Esophagus muscularis mucosa (tissue), 3 donors: Measurements from ENCODE around the gene BAIAP2.

ENCODE experiments used
- CTCF ChIP-seq, 3 experiments: fragments of 200-600 bp in 2 of 3; fragments of 450-650 bp in 1 of 3; sonication (generic) in 2 of 3; IDR thresholded peaks; one replicate each; pipeline ENCODE4 v1.5.1; 2017 to 2019; ENCODE audit warnings: antibody characterized with exemption in 3 of 3, mild to moderate bottlenecking in 2 of 3, moderate library complexity in 1 of 3
- POLR2A ChIP-seq: fragments of 450-650 bp; IDR thresholded peaks from one replicate; pipeline ENCODE4 v1.6.1; 2017; ENCODE audit warnings: antibody characterized with exemption, moderate library complexity, mild to moderate bottlenecking, low read depth
- POLR2AphosphoS5 ChIP-seq, 2 donors: sonication (generic); formaldehyde crosslinking; IDR thresholded peaks; one replicate each; pipeline ENCODE4 v1.6.1; 2017; ENCODE audit warnings: antibody characterized with exemption in 2 of 2

- TF ChIP-seq CTCF (IDR thresholded peaks at IDR 0.05) (no peak), POLR2AphosphoS5 (IDR thresholded peaks at IDR 0.05) (no peak), POLR2A (no peak)
Measured at GRCh38 chr17:81161972-81162371, 127.0 kb downstream of the BAIAP2 start.
